MCF 10A (cell line): ENCODE measurements around the gene SPOCK3. TPM values are rescaled to one million over a fixed set of nuclear protein-coding genes. Genes with fewer than 3 reads are reported as not detected.

Experiments
- BruUV-seq: library from RNA; stranded (reverse); fragments of 400-500 nt; replicated peaks from 2 replicates; lab custom pipeline; 2021; lab: Mats Ljungman, UMichigan
- CTCF ChIA-PET: fragments of 300-600 bp; sonication (Branson Sonifier 250); formaldehyde crosslinking; extraction: SDS; loops from one replicate; lab custom pipeline; 2021; ENCODE audit warnings: antibody characterized with exemption, inconsistent platforms; lab: Yijun Ruan, JAX
- POLR2A ChIA-PET: fragments of 300-600, 350-650 bp; sonication (Branson Sonifier 250); formaldehyde crosslinking; extraction: SDS; loops from one replicate; lab custom pipeline; 2020; ENCODE audit warnings: antibody characterized with exemption, inconsistent platforms; lab: Yijun Ruan, JAX
- DNase-seq: peaks from one replicate; pipeline ENCODE4 v3.0.0-alpha.2; 2018; ENCODE audit not compliant: unreplicated experiment
- H3K27ac Mint-ChIP-seq: one replicate; pipeline ENCODE4 v1.8.0; 2022; ENCODE audit warnings: mild to moderate bottlenecking, low read depth, mixed read lengths; ENCODE audit not compliant: unreplicated experiment
- H3K27me3 Mint-ChIP-seq: one replicate; pipeline ENCODE4 v1.8.0; 2022; ENCODE audit warnings: mixed read lengths; ENCODE audit not compliant: insufficient read depth, unreplicated experiment
- H3K36me3 Mint-ChIP-seq: one replicate; pipeline ENCODE4 v1.8.0; 2022; ENCODE audit warnings: mild to moderate bottlenecking, moderate library complexity, mixed read lengths; ENCODE audit not compliant: insufficient read depth, unreplicated experiment
- H3K4me1 Mint-ChIP-seq: one replicate; pipeline ENCODE4 v1.8.0; 2022; ENCODE audit warnings: mixed read lengths; ENCODE audit not compliant: insufficient read depth, unreplicated experiment
- H3K4me3 Mint-ChIP-seq: one replicate; pipeline ENCODE4 v1.8.0; 2022; ENCODE audit warnings: mild to moderate bottlenecking, moderate library complexity, mixed read lengths; ENCODE audit not compliant: unreplicated experiment
- H3K9me3 Mint-ChIP-seq: one replicate; pipeline ENCODE4 v1.8.0; 2022; ENCODE audit warnings: mixed read lengths; ENCODE audit not compliant: unreplicated experiment
- CTCF ChIP-seq: fragments of 200-600 bp; IDR thresholded peaks from one replicate; pipeline ENCODE4 v1.8.0; 2022; ENCODE audit warnings: antibody characterized with exemption, mild to moderate bottlenecking; ENCODE audit not compliant: unreplicated experiment
- intact Hi-C: fragments of 100-400 bp; cut with micrococcal nuclease; formaldehyde crosslinking; loops from 2 replicates; pipeline ENCODE4 v1.14.1; 2022
- total RNA-seq: library from RNA; stranded (reverse); gene quantifications from 2 replicates; pipeline ENCODE4 v1.2.3, GENCODE V29; 2022

The SPOCK3 gene
- total RNA-seq, 1 experiment from 2014 or later, result not detected

GRCh38 chr4:166957451-166957850 lies 276.8 kb downstream of the SPOCK3 start:
- intact Hi-C loops, result no loop called here
- TF ChIP-seq CTCF, result no peak
- no peaks in the 10 kb centered on the region for H3K27me3 Mint-ChIP-seq
- DNase-seq, result no peak
- no peaks in the 10 kb centered on the region for H3K36me3 Mint-ChIP-seq
- ChIA-PET POLR2A (interaction anchor here (0.7 kb wide), 1 partner anchor 974 kb away, joined by 3 read pairs; no protein-coding TSS in a partner anchor), CTCF (interaction anchor here (0.6 kb wide), 1 partner anchor 40 kb away, joined by 3 read pairs; no protein-coding TSS in a partner anchor)
- H3K9me3 Mint-ChIP-seq, result peaks cover 7% of the 10 kb centered on the region
- H3K4me3 Mint-ChIP-seq, result no peak overlapping the region
- no peaks in the 10 kb centered on the region for H3K4me1 Mint-ChIP-seq
- no peak overlapping the region for H3K27ac Mint-ChIP-seq
- BruUV-seq, result no TSS peak

- CTCF ChIA-PET, result no interaction called here
- H3K27me3 Mint-ChIP-seq, result no peaks in the 10 kb centered on the region
- no peak for DNase-seq
- no peaks in the 10 kb centered on the region for H3K36me3 Mint-ChIP-seq
- peaks cover 7% of the 10 kb centered on the region for H3K9me3 Mint-ChIP-seq
- no peak for TF ChIP-seq CTCF
- no TSS peak for BruUV-seq
- intact Hi-C loops, result no loop called here
- POLR2A ChIA-PET, result no interaction called here
- H3K4me1 Mint-ChIP-seq, result no peaks in the 10 kb centered on the region
- no peak overlapping the region for H3K4me3 Mint-ChIP-seq
- no peak overlapping the region for H3K27ac Mint-ChIP-seq
These were observed 277.8 kb downstream of the SPOCK3 start for GRCh38 chr4:166956484-166956883.

GRCh38 chr4:166941629-166942028 lies 292.7 kb downstream of the SPOCK3 start:
- intact Hi-C loops, result no loop called here

GRCh38 chr4:166930464-166930863 lies 303.8 kb downstream of the SPOCK3 start:
- ChIA-PET POLR2A (no interaction called here), CTCF (no interaction called here)
- no peaks in the 10 kb centered on the region for H3K9me3 Mint-ChIP-seq
- no peak for DNase-seq
- H3K4me3 Mint-ChIP-seq, result no peak overlapping the region
- BruUV-seq, result no TSS peak
- H3K36me3 Mint-ChIP-seq, result peaks cover 7% of the 10 kb centered on the region
- no peaks in the 10 kb centered on the region for H3K4me1 Mint-ChIP-seq
- H3K27ac Mint-ChIP-seq, result no peak overlapping the region
- no peaks in the 10 kb centered on the region for H3K27me3 Mint-ChIP-seq
- intact Hi-C loops, result no loop called here
- no peak for TF ChIP-seq CTCF

More at GRCh38 chr4:166941629-166942028, 292.7 kb downstream of the SPOCK3 start:
- peak overlapping the region; percentile 67 for H3K27ac Mint-ChIP-seq
- TF ChIP-seq CTCF, result no peak
- no TSS peak for BruUV-seq
- ChIA-PET POLR2A (interaction anchor here (0.6 kb wide), 1 partner anchor 1599 kb away, joined by 4 read pairs; no protein-coding TSS in a partner anchor), CTCF (no interaction called here)
- peaks cover 7% of the 10 kb centered on the region for H3K9me3 Mint-ChIP-seq
- H3K27me3 Mint-ChIP-seq, result no peaks in the 10 kb centered on the region
- no peak overlapping the region for H3K4me3 Mint-ChIP-seq
- H3K36me3 Mint-ChIP-seq, result no peaks in the 10 kb centered on the region
- peak; percentile 79 for DNase-seq
- peaks cover 5% of the 10 kb centered on the region for H3K4me1 Mint-ChIP-seq
